Endodermal cell (in vitro differentiated cells): ENCODE results near the gene IFI27L2. TPM values are rescaled to one million over a fixed set of nuclear protein-coding genes. Genes with fewer than 3 reads are reported as not detected.

ENCODE experiments used
- DNase-seq: peaks from one replicate; pipeline ENCODE4 v3.0.0-alpha.2; 2017
- H3K27ac ChIP-seq: 2 replicates; pipeline ENCODE4 v1.5.1; 2013; ENCODE audit warnings: mild to moderate bottlenecking, low read depth, low read length, moderate library complexity
- H3K27me3 ChIP-seq: 2 replicates; pipeline ENCODE4 v1.6.1; 2013; ENCODE audit warnings: mild to moderate bottlenecking, low read length, moderate library complexity; ENCODE audit not compliant: insufficient read depth, control insufficient read depth, poor library complexity, severe bottlenecking
- H3K36me3 ChIP-seq: 2 replicates; pipeline ENCODE4 v1.7.0; 2013; ENCODE audit warnings: mild to moderate bottlenecking, low read length, moderate library complexity; ENCODE audit not compliant: control insufficient read depth, insufficient read depth
- H3K4me1 ChIP-seq: one replicate; pipeline ENCODE4 v1.7.0; 2013; ENCODE audit warnings: low read length; ENCODE audit not compliant: control insufficient read depth, insufficient read depth
- H3K4me3 ChIP-seq: 2 replicates; pipeline ENCODE4 v1.5.1; 2013; ENCODE audit warnings: mild to moderate bottlenecking, low read length, moderate library complexity
- H3K9ac ChIP-seq: 2 replicates; pipeline ENCODE4 v1.6.1; 2013; ENCODE audit warnings: mild to moderate bottlenecking, low read length, moderate library complexity; ENCODE audit not compliant: poor library complexity, severe bottlenecking; ENCODE audit errors: extremely low read depth
- H3K9me3 ChIP-seq: 2 replicates; pipeline ENCODE4 v1.6.1; 2013; ENCODE audit warnings: mild to moderate bottlenecking, low read length, moderate library complexity; ENCODE audit not compliant: control insufficient read depth
- H3K27ac Mint-ChIP-seq: 2 replicates; pipeline ENCODE4 v1.8.0; 2020; ENCODE audit warnings: mixed read lengths
- H3K27me3 Mint-ChIP-seq: 2 replicates; pipeline ENCODE4 v1.8.0; 2021; ENCODE audit warnings: mild to moderate bottlenecking, mixed read lengths; ENCODE audit not compliant: insufficient read depth
- H3K36me3 Mint-ChIP-seq: 2 replicates; pipeline ENCODE4 v1.8.0; 2020; ENCODE audit warnings: low read depth, mixed read lengths
- H3K4me1 Mint-ChIP-seq: 2 replicates; pipeline ENCODE4 v1.8.0; 2020; ENCODE audit warnings: mixed read lengths
- H3K4me3 Mint-ChIP-seq: 2 replicates; pipeline ENCODE4 v1.8.0; 2020; ENCODE audit warnings: mild to moderate bottlenecking, moderate library complexity, mixed read lengths
- H3K9me3 Mint-ChIP-seq: 2 replicates; pipeline ENCODE4 v1.8.0; 2020; ENCODE audit warnings: mild to moderate bottlenecking, mixed read lengths
- CTCF ChIP-seq: fragments of 200-600 bp; sonication (generic); conservative IDR thresholded peaks from 2 replicates; pipeline ENCODE4 v1.5.0; 2021; ENCODE audit warnings: antibody characterized with exemption, mild to moderate bottlenecking
- WGBS, 2 experiments: methylation state at CpG; one replicate each; pipeline versions ENCODE4 v1.1.5 to v1.1.7; 2013; ENCODE audit warnings: missing lambda C conversion rate in 2 of 2, mixed read lengths in 1 of 2; ENCODE audit not compliant: insufficient coverage in 1 of 2, insufficient read length in 1 of 2; 5-methylcytosine and 5-hydroxymethylcytosine counted together
- total RNA-seq, 2 donors: library from RNA; stranded (reverse); fragmentation: NEBNext Ultra II Directional in 1 of 2; extraction: Animal tissue kit (Norgen Biotek cat#: 25700) in 1 of 2; gene quantifications; 2 replicates in 1 of 2; 3 replicates in 1 of 2; pipeline ENCODE4 v1.2.1, GENCODE V29; 2021

Gene IFI27L2
- total RNA-seq, 2 donors from 2014 or later, result 36.0 to 43.7 TPM

- Histone ChIP-seq H3K9ac (peak overlapping the region; percentile 82), H3K4me3 (peak overlapping the region; percentile 90), H3K4me1 (no peaks in the 10 kb centered on the region), H3K9me3 (peaks cover 26% of the 10 kb centered on the region), H3K27ac (peak overlapping the region; percentile 89), H3K27me3 (no peaks in the 10 kb centered on the region), H3K36me3 (peaks cover 34% of the 10 kb centered on the region)
- H3K27me3 Mint-ChIP-seq, result no peaks in the 10 kb centered on the region
- H3K36me3 Mint-ChIP-seq, result peaks cover 44% of the 10 kb centered on the region
- H3K4me1 Mint-ChIP-seq, result peaks cover 35% of the 10 kb centered on the region
- WGBS, 2 experiments, result 15 to 18% methylated on average over 12 to 15 of the region's 15 CpGs
- H3K4me3 Mint-ChIP-seq, result peak overlapping the region; percentile 99
- no peak for TF ChIP-seq CTCF
- H3K9me3 Mint-ChIP-seq, result peaks cover 6% of the 10 kb centered on the region
- peak overlapping the region; percentile 99 for H3K27ac Mint-ChIP-seq
- no peak for DNase-seq
These were observed 49.3 kb downstream of the IFI27L2 start for GRCh38 chr14:94079891-94080620.

GRCh38 chr14:94077823-94078222 lies 51.6 kb downstream of the IFI27L2 start:
- Histone ChIP-seq H3K27me3 (no peaks in the 10 kb centered on the region), H3K27ac (no peak overlapping the region), H3K9ac (no peak overlapping the region), H3K9me3 (peaks cover 35% of the 10 kb centered on the region), H3K36me3 (peaks cover 36% of the 10 kb centered on the region), H3K4me1 (no peaks in the 10 kb centered on the region), H3K4me3 (peak overlapping the region; percentile 90)
- Mint-ChIP-seq H3K27me3 (no peaks in the 10 kb centered on the region), H3K4me1 (peaks cover 26% of the 10 kb centered on the region), H3K27ac (no peak overlapping the region), H3K9me3 (peaks cover 18% of the 10 kb centered on the region), H3K36me3 (peaks cover 50% of the 10 kb centered on the region), H3K4me3 (no peak overlapping the region)
- no peak for TF ChIP-seq CTCF
- DNase-seq, result no peak
- 100% methylated on average over 3 of the region's 5 CpGs; no CpG with 5 or more reads in 1 of the 2 experiments for WGBS, 2 experiments

Other genes starting within 250 kb of the IFI27L2 start
- gene FAM181A, start 202.3 kb downstream of the IFI27L2 start, total RNA-seq, result not detected
- under 1 TPM in 1 of 2 donors, not detected in 1; 0.11 TPM for gene ASB2, start 153.0 kb downstream of the IFI27L2 start, total RNA-seq
- not detected for gene CCDC197, start 132.3 kb downstream of the IFI27L2 start, total RNA-seq
- gene OTUB2, start 103.3 kb downstream of the IFI27L2 start, total RNA-seq, result 1 to 10 TPM; 6.3 to 6.7 TPM
- gene DDX24, start 48.4 kb downstream of the IFI27L2 start, total RNA-seq, result 100 to 1,000 TPM; 131 to 137 TPM
- gene IFI27L1, start 48.3 kb downstream of the IFI27L2 start, total RNA-seq, result 10 to 100 TPM; 40.0 to 47.2 TPM
- gene IFI27, start 18.9 kb downstream of the IFI27L2 start, total RNA-seq, result 1 to 10 TPM; 1.9 to 9.0 TPM
- gene PPP4R4, start 44.7 kb upstream of the IFI27L2 start, total RNA-seq, result 1 to 10 TPM; 4.6 to 8.4 TPM
- not detected for gene SERPINA10, start 163.7 kb upstream of the IFI27L2 start, total RNA-seq
- not detected for gene SERPINA6, start 193.7 kb upstream of the IFI27L2 start, total RNA-seq
- not detected for gene SERPINA2, start 237.1 kb upstream of the IFI27L2 start, total RNA-seq